GM12892 (cell line): Measurements from ENCODE around the gene OPA3.

Experiments used
- POLR2A ChIP-seq: IDR thresholded peaks from 2 replicates; pipeline ENCODE4 v1.6.1; 2011; ENCODE audit warnings: low read depth, low read length, control low read depth
- POLR2AphosphoS5 ChIP-seq: IDR thresholded peaks from 2 replicates; pipeline ENCODE4 v1.6.1; 2011; ENCODE audit warnings: low read depth, low read length, control low read depth

DNA sequence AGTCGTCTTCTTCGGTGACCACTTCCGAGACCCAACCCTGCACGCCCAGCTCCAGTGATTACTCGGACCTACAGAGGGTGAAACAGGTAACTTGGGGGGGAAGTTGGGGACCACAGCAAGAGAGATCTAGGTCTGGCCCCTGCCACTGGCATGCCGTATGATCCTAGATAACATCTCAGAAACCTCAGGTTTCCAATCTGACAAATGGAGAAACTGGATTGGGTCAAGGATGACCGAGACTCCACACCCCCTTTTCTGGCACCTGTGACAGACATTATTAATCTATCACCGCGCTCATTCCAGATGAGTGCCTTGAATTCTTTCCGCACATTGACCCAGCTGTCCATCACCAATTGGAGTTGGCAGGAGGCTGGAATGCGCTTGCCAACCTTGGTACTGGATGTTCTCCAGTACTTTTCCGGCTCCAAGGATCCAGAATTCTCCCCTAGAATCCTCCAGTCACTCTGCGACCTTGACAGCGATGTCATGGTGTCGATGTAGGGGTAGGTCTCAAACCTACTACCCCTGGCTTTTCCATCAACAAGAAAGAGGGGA lies 60.0 kb downstream of the OPA3 start:
- TF ChIP-seq POLR2AphosphoS5 (no peak), POLR2A (no peak)
